GM21723 (cell line): ENCODE measurements around the gene DOK4.

Source experiments
- ATAC-seq: cut with Tn5 transposase; IDR thresholded peaks from one replicate; pipeline ENCODE4 v1.9.1; 2021; ENCODE audit warnings: mild to moderate bottlenecking, moderate library complexity; ENCODE audit not compliant: unreplicated experiment

DOK4 gene

DNA sequence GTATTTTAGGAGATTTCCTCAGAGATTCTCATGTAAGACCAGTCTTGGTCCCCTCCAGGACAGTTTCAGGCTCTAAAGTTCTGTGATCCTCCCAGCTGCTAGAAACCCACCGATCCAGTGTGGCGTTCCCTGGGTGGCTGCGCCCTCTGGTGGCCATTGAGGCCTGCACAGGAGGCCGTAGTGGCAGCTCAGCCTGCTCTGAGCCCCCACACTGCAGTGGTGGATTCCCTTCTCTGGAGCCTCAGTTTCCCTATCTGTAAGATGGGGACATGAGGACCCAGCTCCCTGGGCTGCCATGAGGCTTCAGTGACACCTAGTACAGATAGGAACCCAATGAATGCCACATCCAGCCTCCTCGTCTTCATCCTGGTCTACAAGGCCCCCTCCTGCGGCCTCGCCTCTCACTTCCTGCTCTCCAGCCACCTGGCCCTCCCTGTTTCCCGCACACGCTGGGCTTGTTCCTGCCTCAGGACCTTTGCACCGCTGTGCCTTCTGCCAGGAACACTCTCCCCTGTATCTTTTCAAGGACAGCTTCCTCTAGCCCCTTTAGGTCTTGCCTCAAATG, 33.6 kb upstream of the DOK4 start:
- ATAC-seq, result peak; percentile 54

DNA sequence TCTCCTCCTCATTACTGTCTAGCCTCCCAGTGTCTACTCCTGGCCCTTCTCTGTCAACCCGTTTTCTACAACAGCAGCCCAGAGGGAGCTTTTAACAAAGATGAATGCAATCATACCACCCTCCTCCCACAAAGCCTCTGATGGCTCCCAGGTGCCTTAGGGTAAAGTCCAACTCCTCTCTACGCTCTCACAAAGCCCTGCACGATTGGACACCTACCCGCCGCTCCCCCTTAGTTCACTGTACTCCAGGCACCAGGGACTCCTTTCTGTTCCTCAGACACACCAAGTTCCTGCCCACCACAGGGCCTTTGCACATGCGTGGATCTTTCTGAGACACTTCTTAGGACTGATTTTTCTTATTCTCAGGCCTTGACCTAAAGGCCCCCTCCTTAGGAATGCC, 32.6 kb upstream of the DOK4 start:
- ATAC-seq, result no peak

DNA sequence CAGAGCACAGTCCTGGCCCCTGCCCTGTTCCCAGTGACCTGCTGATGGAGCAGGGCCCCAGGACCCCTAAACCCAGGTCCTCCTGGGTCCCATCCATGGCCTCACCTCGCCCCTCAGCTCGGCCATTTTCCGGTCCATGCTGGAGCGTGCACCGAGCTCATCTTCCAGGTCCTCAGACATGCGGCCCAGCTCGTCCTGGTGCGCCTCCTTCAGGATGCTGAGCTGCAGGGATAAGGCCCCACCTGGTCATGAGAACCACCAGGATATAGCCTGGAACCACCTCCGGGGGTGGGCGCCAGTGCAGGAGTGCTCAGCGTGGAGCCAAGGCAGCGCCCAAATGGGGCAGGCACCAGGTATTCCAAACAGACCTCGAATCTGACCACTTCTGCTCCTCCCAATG, 32.2 kb upstream of the DOK4 start:
- ATAC-seq, result no peak

DNA sequence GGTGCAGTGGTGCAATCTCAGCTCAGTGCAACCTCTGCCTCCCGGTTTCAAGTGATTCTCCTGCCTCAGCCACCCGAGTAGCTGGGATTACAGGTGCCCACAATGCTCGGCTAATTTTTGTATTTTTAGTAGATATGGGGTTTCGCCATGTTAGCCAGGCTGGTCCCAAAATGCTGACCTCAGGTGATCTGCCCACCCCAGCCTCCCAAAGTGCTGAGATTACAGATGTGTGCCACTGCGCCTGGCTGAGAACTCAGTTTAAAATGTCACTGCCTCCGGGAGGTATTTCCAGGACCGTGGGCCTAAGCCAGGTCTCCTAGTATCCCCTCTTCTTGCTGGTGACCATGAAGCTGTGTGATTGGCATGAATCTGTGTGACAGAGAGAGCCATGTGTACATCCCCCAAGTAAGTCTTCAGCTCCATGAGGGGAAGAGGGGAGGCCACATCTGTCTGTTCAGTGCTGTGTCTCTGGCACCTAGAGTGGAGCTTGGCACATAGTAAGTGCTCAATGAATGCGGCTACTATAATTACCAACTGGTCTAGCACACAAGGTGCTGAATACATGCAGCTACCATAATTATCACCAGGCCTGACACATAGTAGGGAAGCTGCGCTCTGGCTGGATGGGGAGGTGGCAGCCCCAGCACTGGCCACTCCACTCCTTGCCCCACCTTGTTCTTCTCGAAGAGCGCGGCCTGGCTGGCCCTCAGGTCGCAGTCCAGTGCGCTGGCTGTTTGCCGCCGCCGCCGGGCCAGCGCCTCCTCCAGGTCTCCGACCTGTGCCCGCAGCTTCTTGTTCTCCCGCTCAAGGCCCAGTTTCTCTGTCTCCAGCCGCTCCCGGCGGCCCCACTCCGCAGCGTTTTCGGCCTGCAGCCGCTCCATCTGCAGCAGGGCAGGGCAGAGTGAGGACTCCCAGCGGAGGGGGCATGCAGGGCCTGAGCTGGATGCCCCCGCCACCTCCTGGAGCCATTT, 31.4 kb upstream of the DOK4 start:
- ATAC-seq, result no peak

DNA sequence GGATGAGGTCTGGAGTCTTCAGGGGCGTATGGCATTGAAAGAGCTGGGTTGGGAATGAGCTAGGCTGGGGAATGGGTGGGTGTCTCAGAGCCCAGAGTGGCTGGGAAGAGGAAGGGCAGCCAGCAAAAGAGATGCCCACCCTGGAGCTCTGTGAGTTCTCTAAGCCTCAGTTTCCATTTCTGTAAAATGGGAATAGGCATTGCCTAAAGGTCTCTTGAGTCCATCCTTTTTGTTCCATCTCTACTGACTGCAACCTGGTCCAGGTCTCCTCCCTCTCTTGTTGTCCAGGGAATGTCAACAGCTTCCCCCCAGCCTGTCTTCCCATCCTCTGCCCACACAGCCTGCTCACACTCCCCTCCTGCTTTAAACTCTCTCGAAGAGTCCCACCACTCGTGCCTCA, 30.5 kb upstream of the DOK4 start:
- no peak for ATAC-seq

DNA sequence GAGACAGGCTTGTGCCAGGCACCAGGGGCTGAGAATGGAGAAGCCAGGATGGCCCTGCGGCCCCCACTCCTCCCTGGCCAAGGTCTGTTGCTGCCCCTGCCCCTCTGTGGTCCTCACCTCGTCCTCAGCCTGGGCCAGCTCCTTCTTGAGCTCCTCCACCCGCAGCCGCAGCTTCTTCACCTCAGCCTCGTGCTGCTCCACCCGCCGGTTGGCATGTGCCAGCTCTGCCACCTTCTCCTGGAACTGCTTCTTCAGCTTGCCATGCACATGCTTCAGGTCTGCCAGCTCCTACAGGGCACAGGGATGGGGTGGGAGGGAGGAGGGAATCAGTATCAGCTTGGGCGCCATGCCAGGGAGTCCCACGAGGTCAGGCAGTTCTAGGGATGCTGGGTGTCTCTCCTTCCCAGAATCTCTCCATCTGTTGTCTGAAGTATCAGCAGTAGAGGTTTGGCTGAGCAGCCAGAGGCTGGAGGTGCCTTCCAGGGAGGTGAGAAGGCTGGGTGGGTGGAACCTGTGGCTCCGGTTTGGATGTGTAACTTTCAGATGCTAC, 30.0 kb upstream of the DOK4 start:
- ATAC-seq, result no peak

DNA sequence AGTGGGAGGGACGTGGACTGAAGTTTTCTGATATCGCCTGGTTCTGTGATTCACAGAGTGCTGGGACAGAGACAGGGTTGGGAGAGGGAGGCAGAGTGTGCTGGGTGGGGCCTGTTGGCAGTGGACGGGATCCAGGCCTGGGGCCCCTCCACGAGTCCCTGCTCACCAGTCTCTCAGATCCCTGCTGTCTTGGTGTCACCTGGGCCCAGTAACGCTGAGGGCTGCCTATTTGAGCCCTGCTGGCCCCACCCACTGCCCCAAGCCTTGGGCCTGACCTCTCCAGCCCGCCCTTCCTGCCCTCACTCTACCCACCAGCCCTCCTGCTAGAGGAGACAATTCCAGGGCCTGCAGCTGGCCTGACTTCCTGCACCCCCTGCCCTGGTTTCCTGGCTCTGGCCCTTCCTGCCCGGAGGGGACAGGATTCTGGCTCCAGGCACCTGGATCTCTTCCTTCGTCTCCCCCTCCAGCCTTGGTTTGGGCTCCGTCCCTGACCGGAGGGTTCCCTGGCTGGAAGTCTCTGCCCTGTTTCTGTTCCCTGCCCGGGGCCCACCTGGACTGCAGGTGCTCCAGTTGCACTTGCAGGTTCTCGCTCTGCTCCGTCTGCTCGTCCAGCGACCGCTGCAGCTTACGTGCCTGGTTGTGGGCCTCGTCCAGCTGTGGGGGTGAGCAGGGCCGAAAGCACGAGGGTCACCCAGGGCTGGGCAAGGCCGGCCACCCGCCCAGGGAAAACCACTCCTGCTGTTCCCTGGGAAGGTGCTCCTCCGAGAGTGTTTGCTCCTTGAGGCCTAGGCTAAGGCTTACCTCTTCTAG, 28.7 kb upstream of the DOK4 start:
- ATAC-seq, result no peak

DNA sequence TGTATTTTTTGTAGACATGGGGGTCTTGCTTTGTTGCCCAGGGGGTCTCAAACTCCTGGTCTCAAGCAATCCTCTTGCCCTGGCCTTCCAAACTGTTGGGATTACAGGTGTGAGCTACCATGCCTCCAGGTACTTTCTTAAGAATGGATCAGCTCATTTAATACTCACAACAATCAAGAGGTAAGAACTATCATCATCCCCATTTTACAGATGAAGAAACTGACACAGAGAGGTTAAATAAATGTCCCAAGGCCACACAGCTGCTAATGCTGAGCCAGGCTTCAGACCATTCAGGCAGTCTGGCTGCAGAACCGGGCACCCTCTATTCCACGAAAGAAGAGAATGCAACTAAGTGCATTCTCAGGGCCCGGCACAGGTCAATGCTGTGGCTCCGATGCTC, 28.1 kb upstream of the DOK4 start:
- ATAC-seq, result no peak

DNA sequence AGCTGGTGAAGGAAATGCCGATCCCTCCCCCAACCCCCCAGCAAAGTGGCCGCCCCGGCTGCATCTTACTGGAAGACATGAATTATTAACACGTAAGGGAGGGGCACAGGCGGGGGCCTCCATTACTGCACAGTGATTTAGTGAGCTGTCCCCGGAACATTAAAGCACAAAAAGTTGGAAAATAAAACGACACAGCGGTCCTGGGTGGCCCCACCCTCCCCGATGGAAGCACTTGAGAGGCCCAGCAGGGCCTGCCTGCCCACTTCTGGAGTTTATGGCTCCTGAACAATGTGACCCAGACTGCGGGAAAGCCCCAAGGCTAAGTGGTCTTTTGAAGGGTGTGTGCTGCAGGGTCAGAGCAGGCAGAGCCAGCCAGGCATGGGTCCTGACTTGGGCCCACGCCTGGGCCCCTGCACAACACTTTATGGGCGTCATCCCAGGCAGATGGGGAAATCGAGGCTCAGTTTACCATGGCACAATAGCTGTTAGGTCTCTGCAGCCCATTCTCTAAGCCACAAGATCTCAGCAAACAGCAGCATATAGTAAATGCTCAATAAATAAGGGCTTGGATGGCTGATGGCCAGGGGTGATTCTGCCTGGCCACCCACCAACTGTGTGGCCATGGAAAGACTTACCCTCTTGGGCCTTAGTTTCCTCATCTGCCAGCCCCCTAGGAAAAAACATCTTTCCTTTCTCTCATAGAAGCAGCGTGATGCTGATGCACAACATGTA, 27.2 kb upstream of the DOK4 start:
- no peak for ATAC-seq

DNA sequence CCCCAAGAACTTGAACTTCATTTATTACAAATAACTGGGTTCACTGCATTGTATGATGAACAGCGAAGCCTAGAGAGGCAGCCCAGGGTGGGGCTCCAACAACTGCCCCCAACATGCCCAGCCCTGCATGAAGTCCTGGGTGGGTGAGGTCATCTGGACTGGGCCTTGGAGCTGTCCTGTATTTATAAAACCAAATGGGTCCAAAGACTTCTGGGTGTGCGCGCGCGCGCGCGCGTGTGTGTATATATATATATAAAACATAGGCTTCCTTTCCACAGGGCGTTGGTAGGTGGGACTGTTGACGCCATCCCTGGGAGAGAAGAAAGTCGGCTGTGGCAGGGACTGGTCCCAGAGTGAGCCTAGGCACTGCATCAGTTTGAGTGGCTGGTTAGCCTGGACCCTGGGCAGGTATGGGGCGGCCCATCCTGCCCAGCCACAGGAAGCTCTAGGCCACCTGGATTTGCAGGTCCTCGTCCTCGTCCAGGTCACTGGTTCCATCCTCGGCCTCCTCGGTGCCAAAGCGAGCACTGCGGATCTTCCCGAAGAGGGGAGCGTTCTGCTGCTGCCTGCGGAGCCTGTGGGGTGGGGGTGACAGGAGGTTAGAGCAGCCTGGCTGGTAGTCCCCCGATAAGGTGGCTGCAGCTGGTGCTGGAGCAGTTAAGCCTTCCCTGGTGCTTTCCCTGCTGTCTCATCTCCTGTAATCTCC, 26.2 kb upstream of the DOK4 start:
- ATAC-seq, result no peak

DNA sequence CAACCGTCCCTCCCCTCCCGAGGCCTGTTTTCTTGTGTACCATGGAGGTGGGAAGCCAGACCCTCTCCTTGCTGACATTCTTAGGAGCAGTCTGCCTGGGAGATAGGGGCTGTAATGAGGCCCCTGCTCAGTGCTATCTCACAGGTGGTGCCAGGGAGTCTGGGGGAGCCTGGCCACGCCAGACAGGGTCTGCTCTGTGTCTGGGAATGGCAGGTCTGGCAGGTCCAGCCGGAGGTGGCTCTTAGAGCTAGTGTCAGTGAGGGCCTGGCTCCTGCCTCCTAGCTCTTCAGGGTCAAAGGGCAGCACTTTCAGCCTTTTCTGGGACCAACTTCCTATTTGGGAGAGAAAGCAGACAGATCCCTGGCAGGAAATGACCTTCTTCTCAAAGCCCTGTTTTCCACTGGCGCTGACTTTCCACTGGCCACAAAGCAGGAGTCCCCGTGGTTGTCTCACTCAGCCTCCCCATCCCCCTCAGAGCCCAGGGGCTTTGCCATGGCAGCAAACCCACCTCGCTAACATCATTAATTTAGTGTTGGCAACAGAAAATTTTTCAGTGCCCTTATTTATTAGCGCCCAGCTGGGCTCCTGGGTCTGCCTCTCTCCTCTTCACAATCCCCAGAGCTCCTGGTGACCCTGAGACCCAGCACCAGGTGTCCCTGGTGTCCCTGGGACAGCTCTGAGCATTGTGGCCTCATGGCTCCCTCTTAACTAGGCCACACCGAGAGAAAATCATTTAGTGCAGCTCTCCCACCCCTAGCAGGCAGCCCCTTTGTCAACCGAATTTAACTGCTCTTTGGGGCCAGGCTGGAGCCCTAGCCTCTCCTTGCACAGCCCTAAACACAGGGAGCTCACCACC, 24.0 kb upstream of the DOK4 start:
- ATAC-seq, result no peak

DNA sequence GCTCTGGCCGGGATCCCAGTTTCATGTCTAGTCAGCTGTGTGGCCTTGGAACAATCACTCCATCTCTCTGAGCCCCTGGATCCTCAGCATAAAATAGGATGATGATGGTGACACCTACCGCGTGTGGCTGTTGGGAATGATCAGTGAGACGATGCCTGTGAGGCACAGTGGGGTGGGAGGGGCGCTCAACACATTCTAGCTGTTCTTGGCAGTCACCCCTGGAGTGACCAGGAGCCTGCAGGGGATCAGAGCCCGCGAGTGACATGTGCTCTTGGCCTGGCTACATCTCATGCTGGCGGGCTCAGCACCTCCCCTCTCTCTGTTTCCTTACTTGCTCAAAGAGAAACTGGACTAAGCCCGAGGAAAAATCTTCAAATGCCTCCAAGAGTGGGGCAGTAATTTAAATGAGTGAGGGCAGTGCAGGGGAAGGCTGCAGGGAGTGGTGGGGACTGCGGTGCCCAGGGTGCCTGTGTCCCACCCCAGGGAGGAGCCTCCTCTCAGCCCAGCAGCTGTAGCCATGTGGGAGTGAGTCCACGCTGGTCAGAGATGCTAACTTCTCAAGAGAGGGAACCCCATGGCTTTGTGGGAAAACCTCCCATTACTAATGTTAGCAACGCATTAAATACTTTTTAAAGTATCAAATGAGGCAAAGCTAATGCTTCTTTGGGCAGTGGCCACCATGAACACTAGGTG, 23.1 kb upstream of the DOK4 start:
- ATAC-seq, result no peak

DNA sequence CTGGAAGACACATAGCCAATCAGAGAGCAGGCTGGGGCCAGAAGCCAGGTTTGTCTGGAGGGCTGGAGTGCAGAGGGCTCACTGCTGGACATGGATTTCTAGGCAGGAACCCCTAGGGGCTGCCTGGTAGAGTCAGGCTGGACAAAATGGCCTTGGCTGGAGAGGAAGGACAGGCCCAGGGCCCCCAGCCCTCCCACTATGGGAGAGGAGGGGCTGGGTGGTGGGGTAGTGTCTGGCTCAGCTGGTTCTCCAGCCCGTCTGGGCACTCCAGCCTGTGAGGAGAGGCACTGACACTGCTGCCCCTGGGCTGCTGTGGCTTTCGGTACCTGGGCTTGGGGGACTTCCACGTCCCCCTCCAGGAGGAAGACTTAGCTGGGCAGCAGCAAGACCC, 21.7 kb upstream of the DOK4 start:
- no peak for ATAC-seq

DNA sequence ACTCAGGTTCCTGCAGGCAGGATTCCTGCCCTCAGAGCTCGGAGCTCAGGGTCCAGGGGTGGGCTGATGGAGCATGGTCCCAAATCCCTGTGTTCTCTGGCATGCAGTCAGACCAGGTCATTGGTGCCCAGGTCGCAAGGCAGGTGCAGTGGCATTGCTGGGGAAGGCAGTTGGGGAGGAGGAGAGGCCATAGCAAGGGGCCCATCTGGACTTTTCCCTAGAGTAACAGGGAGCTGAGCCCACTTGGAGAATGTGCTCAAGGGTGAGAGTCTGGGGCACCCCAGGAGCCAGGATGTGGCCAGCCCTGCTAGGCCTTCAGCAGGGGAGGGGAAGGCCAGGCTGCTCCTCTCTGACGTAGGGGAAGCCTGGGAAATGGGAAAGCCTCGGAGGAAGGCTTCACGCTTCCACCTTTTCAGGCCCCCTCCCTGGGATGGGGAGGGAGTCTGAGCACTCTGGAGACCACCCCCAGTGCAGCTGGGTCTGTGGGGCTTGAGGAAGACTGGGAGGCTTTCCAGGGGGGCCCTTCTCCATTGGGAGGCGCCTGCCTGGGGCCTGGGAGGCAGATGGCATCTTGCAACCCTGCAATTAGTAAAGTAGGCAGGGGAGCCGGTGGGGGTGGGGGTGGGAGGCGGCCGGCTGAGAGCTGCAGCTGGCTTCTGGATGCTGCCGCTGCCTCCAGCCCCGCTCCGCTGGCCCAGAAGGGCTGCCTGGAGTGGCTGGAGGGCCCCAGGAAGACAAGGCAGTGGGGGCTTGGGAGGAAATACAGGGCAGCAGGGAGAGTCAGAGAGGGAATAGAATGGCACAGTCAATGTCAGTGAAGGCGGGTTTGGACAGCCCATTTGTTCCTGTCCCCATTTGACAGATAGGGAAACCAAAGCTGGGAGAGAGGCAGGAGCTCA, 21.1 kb upstream of the DOK4 start:
- ATAC-seq, result no peak

DNA sequence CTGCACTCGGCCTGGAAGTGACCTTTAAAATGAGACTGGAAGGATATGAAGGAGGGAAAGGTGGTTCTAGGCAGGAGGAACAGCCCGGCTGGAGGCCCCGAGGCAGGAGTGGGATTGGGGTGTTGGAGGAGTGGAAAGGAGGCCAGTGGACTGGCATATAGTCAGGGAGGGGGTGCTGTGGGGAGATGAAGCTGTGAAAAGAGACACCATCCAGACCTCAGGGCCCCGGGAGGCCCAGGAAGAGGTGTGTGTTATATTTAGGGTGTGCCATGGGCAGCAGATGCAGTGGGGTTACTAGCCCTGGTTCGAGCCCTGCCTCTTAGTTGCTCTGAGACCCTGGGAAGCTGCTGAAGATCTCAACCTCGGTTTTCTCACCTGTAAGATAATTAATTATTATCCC, 18.9 kb upstream of the DOK4 start:
- no peak for ATAC-seq

DNA sequence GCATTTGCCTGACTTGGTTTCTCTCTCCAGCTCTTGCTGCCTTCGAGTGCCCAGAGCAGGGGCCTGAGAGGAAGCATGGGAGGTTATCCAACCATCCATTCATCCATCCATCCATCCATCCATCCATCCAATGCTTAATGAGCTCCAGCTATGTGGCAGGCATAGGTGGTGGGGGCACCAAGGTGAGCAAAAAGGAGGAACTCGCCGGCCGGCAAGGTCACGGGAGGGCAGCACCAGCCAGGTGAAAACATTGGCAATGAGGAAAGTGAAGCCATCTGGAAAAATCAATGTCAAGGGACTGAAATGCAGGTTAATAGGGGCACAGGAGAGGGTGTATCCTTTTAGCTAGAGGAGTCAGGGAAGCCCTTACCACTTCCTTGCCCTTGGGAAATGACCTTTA, 18.2 kb upstream of the DOK4 start:
- no peak for ATAC-seq

DNA sequence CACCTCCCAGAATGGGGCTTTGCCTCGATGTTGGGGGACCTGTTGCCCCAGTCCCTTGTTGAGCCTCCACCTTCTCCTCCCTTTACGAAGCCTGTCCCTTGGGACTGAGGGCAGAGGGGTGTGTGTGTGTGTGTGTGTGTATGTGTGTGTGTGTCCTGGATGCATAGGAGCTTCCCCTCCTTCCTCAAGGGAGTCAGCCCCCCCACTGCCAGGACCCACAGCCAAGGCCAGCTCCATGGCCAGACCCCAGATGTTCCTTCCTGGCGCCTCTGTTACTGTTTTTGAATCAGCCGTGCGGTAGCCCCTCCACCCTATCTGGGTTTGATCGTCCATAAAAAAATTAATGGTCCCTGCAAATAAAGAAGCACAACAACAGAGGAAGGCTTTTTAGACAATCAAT, 17.7 kb upstream of the DOK4 start:
- ATAC-seq, result no peak

DNA sequence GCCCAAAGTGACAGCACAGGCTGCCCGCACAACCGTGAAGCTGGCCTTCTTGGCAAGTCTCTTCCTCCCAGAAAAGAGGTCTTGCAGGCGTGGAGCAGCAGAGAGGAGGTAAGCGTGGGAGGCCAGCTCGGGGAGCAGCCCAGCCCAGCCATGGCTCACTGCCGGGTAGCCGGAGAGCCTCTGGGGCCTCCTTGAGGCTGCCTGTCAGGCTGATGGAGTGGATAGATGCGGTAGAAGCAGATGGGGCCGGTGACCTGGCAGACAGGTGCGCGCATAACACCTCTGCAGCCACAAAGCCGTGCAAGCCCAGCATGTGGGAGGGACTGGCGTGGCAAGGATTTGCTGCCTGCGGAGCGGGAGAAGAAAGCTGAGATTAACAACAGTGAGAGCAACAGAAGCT, 17.1 kb upstream of the DOK4 start:
- ATAC-seq, result no peak
